HG02759 (cell line): ENCODE results near the gene PTPRB.
A peak's percentile ranks its signal among the peaks of the same experiment; 100 is the strongest.

Experiments
- ATAC-seq: cut with Tn5 transposase; IDR thresholded peaks from one replicate; pipeline ENCODE4 v1.9.1; 2021; ENCODE audit warnings: mild to moderate bottlenecking, moderate library complexity; ENCODE audit not compliant: unreplicated experiment

PTPRB gene

DNA sequence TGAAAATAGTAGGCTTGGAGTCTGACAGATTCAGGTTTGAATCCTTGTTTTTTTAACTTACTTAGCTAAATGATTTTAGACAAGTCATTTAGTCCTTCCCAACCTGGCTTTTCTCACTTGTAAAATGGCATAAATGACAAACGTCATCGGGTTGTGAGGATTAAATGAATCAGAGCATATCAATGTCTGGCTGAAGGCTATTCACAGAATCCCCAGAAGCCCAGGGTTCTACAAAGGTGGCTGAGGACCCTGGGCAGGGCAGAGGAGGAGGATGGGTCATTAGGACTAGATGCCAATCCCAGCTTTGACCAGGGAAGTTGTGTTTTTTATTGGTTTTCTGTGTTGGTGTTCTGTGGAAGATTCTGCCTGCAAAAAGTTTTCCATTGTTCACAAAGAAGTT is 7.6 kb upstream of the PTPRB start:
- ATAC-seq = no peak

DNA sequence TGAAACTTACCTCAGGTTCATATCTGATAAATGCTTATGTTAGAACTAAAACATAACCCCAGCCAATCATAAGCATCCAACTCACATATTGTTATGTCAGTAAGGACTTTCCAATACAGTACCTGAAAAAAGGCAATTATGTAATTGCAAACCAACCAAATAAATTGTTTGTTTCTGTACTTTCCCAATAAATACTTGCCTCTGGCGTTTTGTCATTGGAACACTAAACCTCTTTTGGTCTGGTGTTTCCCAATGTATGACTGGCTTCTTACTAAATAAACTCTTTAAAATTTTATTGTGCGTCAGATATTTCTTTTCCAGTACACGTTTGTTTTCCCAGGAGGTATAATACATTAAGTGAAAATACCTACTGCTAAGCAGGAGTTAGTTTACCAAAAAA is 6.7 kb upstream of the PTPRB start:
- ATAC-seq = no peak

DNA sequence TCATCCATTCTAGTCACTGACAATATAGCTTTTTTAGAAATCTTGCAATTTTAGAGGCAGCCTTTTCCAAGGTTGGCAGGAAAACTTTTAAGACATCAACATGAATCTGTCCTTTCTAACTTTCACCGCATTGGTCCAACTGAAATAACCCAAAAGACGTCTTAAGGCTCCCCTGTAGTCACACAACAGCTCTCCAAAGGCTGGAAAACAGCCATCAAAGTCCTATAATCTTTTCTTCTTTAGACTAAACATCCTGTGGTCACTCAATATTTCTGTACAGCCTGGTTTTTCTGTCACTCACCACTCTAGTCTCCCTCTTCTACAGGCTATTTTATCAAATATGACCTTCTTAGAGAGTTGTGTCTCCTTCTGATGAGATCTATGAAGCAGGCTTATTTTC is 4.5 kb upstream of the PTPRB start:
- ATAC-seq = no peak

DNA sequence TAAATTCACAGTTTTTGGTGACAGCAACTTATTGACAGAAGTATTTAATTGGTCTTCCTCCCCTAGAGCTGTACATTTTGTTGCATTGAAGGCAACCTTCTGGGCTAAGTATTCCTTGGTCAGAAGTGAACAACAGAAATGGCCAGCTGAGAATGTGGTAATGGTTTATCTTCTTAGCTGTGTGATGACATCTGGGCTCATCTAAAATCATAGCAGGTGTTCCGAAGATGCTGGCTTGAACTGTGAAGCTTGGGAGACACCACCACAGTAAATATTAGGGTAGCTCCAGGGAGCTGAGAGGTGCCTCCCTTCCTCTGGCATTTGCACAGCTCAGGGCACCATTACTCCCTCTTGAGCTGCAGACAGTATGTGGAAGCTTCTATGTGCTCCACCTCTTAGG is 3.7 kb upstream of the PTPRB start:
- ATAC-seq = no peak

DNA sequence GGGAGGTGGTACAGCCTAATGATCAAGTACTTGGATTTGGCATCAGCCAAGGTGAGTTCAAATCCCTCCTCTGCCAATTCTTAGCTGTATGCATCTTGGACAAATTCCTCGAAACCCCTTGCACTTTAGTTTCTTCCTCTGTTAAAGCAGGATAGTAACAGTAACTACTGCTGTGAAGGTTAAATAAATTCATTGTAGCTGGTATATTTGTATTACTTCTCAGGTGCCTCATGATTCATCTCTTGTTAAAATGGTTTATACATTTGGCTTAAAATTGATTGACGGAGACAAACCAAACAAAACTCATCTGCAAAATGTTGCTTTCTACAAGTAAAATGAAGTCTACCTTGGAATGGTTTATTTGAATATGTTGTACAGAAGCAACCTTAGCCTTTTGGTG is 2.3 kb upstream of the PTPRB start:
- no peak for ATAC-seq

DNA sequence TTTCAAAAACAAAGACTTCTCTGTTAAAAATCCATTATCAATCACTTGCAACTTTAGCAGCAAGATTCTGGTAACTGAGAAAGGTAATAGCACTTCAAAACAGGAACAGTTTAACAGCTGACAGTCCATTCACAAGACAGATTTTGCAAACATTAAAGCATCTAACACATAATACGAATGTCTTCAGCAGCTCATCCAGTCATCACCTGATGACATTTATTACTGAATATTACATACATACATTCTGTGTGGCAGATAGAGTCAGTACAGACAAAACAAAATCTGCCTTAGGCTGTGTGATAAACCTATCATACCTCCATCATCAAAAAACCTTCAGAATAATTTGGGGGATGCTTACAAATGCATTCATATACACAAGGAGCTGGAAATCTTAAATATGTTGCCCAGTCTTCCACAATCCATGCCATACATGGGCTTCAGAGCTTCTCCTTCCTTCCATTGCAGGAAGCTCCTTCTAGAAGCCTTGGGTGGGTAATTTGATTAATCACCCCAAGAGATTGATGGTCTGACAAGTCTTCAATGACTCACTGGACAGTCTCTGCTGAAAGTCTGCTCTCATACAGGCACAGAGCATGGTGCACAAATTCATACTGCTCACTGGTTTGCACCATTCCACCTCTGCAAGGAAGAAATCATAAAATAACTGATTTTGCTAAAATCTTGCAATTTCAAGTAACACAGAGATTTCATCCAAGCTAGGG is 1.6 kb upstream of the PTPRB start:
- ATAC-seq = no peak

DNA sequence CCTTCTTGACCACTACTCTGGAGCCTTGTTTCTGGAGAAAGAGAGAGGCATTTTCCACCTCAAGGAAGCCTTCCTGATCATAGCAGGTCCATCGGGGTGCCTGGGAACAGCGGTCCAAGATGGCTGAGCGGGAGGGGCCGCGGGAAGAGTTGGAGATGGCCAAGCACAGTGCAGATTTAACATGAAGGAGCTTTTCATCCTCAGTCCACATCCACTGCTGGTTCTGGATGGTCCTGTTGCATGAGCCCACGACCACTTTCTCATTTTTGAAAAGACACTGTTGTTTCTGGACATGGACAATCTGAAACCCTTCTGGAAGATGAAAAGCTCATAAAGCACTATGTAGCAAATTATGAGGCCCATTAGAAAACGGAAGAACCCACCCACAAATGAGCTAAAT is 1.5 kb downstream of the PTPRB start:
- ATAC-seq = no peak

DNA sequence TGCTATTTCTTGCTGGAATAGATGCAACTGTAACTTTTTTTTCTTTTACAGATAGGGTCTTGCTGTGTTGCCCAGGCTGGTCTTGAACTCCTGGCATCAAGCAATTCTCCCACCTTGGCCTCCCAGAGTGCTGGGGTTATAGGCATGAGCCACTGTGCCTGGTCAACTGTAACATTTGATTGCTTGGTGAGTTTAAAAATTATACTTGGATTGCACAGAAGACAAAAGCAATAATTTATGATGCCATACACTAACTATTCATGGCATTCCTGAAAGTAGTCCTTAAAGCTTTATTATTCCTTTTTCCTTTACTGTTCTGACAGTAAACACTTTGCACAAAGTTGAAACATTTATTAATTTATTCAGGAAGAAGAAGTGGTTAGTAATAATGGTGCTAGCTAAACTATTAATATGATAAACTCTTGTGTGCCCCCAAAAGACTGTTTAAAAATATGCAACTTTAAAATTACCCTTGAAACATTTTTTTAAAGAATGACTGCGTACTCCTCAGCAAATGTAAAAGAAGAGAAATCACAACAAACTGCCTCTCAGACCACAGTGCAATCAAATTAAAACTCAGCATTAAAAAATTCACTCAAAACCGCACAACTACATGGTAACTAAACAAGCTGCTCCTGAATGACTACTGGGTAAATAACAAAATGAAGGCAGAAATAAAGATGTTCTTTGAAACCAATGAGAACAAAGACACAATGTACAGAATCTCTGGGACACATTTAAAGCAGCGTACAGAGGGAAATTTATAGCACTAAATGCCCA is 8.3 kb downstream of the PTPRB start:
- no peak for ATAC-seq

DNA sequence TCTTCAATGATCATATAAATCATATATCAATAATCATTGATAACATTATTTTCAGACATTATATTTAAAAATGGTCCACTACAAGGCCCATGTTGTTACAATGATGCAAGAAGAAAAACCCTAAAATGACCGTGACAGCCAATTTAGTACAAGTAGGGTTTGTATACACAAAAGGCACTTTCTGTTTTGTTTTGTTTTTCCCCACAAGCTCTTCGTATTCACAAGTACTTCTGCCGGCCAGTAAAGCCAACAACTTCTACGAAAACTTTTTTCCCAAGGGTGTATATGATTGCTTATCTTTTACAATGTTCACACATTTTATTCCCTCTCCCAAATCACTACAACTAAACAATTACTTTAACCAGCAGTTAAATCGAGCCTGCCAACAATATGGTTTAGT is 9.6 kb downstream of the PTPRB start:
- ATAC-seq = no peak

DNA sequence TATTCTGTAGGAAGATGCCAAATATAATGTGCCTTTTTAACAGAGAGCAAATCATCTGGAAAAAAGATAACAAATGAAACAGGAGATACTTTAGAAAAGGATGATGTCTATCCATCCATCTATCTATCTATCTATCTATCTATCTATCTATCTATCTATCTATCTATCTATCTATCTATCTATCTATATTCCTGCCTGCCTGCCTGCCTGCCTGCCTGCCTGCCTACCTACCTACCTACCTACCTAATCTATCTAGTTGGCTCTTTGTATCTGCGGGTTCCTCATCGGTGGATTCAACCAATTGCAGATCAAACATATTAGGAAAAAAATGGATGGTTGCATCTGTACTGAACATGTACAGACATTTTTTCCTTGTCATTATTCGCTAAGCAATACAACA is 11.0 kb downstream of the PTPRB start:
- ATAC-seq = no peak

DNA sequence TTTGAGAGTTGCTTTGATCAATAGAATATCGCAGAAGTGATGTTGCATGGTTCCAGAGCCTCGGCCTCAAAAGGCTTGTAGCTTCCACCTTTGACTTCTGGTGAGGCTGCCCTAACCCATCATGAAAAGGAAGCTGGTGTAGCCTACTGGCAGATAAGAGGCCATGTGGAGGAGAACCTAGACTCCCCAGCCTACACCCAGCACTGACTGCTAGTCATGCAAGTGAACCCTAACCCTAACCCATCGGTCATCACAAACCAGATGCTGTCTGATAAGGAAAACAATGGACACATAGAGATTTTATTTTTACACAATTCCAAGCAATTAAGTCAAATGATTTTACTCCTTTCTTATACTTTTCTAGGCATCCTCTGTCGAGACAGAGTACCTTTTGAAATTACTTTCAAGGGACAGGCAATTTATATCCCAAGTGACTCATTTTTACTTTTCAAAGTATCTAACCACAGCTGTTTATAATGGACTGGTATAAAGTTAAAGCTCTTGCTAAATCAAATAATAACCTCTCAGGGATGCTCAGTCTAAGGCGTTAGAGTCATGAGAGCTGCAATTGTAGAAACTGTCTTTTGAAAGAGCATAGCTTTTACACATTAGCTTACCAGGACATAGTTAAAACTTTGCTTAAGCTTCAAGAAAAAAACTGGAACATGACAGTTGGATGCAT is 17.6 kb downstream of the PTPRB start:
- ATAC-seq = no peak

DNA sequence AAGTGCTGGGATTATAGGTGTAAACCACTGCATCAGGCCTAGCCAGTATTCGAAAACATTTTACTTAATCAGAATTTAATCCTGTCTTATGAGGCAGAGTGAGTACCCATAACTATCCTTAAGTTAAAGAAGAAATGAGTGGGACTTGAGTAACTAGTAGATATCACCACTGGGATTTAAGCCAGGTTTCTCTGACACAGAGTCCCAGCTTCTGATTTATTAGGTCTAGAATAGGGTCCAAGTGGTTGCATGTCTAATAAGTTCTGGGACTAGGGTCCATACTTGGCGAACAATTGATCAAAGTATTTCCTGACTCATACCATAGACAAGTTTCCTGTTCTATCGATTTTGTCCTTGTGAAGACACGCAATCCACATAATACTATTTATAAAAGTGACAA is 18.9 kb downstream of the PTPRB start:
- ATAC-seq = no peak

DNA sequence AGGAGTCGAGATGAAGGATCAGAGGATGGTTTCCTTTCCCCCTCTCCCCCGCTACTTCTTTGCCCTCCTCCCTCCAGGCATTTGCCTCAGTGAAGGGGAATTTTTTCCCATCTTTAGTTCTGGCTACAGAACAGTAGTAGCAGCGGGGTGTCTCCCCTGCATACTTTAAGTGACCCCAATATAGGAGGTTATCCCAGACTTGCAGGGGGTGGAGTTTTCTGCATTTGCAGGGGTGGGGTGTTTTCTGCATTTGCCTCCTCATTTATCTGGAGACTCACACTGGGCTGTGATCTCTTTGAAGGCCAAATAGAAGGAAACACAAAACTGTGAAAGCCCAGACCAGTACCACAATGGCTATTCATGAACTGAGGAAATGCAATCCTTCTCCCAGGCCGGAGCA is 19.8 kb downstream of the PTPRB start:
- ATAC-seq = no peak

DNA sequence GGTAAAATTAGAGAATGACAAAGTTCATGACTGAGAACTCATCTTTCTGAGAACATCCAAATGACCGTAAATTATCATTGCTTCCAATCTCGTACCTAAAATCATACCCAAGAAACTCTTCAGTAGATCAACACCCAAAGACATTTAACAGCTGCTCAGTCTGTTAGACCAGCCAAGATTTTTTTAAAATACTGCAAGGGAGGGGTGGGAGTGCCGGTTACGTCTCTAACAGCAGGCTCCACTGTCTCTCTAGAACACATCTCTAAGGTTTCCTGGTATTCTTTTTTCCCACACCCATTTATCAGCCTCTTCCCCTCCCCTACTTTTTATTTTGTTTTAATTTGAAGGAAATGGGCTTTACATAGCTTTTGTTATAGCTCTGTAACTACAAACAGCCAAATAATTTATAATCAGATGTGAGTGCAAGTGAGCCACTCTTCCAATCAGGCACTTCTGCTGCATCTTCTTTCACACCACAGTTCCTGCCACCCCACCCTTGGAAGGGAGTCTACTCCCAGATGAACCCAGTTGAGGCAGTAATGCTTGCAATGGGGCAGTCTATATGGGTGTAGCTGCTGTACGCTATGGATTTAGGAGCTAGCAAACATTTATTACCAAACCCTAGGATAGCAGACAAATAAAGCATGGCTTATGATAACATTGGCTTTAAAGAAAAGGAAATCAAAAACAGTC is 21.9 kb downstream of the PTPRB start:
- ATAC-seq = no peak

DNA sequence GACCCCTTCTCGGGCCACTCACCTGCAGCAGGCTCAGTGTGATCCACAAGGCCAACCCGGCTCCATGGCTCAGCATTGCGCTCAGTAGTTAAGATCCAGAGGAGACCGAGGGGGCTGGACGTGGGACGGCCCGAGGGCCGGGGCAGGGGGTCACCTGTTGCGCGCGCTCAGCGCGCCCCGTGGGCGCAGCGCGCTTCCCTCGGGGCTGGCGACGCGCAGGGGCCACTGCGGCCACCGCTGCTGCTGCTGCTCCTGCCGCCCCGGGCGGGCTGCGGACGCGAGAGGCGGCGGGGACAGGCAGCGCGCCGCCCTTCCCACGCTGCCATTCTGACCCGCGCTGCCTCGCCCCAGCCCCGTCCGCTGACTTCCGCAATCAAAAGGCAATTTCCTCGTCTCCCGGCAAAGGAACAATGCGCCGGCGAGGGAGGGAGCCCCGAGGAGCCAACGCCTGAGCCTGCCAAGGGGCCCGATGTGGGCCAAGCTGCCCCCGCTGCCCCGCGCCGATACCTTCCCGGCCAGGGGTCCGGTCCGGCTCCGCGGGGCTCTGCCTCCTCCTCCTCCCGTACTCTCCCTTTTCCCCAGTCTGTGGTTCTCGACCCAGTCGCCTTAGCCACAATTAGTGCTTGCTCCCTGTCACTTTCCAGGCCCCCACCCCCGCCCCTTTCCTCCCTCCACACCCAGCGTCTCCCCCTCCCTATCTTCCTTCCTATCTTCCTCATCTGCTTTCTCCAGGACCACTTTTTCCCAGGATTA is 27.3 kb downstream of the PTPRB start:
- peak; percentile 65 for ATAC-seq

DNA sequence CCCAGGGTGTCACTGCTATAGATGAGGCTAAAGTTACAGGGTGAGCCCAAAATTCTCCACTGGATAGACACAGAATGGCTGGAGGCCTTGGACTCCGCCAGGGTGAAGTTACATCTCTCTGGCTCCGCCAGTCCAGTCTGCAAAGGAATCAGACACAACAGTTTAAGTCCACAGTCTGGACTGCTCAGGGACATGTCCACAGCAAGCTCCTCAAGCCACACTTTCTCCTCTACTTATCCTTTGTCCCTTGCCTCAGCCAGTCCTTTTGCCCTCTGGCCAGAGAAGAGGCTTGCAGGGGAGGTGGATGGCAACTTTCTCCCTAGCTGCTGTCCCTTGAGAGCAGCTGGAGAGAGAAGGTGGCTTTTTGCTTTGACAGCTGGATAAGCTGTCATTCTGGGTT is 28.0 kb downstream of the PTPRB start:
- no peak for ATAC-seq

DNA sequence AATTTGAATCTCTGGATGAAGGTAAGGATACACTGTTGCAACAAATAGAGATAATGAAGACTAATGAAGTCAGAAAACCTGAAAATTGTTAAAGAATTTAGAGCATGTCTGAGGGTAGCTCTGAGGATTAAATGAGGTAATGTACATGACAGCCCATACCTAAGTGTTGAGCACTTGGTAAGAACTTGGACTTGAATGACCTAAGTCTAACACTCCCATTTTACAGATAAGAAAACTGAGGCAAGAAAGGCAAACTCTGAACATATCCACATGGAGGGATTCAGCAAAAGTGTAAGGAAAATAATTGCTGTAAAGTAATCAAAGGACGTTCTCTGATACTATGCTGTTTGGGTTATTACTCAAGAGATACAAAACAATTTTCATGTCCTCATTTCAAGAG is 29.0 kb downstream of the PTPRB start:
- ATAC-seq = no peak

DNA sequence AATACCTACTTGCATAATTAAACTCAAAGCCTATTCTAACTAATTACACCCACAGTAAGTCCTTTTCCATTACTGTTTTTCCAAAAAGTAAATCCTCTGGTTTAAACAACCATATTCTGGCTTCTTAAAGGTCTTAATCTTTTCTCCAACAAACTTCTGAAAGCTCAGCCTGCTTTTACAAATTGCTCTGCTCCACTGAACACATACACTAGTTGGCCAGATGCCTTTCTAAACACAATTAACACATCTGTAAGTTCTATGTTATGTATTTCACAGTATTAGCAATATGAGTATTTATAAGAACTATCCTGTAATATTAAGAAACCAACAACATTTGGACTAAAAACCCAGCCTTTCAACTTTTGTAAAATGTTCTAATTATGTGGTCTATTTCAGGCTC is 30.1 kb downstream of the PTPRB start:
- no peak for ATAC-seq

DNA sequence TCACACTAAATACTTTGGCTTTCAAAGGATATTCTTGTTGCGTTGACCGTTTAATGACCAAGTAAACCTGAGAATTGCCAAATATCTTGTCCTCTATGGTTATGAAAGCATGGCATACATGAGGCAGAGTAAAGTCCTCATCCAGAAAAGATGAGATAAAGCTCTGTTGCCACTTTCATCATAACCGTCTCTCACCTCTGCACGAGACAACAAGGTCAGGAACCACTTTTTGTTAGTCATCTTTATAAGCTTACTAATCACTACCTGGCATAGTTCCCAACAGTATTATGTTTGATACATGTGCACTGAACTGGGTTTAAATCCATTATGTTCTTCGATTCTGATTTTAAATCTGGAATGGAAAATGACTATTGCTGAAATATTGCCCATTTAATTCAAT is 31.3 kb downstream of the PTPRB start:
- no peak for ATAC-seq

DNA sequence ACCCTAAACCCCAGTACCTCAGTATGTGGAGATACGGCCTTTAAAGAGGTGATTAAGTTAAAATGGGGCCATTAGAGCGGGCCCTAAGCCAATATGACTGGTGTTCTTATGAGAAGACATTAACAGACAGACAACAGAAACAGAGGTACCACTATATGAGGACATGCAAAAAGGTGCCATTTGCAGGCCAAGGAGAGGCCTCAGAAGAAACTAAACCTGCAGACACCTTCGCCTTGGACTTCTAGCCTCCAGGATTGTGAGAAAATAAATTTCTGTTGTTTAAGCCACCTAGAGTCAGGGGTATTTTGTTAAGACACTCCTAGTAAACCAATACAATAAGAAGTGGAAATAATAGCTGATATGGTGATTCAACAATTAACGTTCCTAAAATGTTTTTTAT is 32.6 kb downstream of the PTPRB start:
- ATAC-seq = no peak

DNA sequence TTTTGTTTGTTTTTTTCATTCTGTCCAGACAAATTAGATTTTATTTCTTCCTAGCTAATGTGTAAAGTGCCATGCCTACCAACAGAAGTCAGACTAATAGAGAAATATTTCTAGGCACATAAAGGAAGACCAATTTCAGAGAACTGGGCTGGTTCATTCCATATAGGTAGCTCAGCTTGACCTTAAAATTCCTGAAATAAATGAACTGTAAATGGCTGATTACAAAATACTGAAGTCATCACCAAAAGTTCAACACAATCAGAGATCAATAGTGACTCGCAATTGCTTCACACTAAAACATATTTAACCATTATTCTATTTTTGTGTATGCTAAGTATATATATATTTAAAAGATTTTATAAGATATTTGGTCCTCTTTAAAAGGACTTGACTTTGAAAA is 34.2 kb downstream of the PTPRB start:
- no peak for ATAC-seq
